ENCODE data around the gene DNAJC1. TPM values are rescaled to one million over a fixed set of nuclear protein-coding genes. Genes with fewer than 3 reads are reported as not detected.

Gene DNAJC1
- polyA plus RNA-seq, 1 donor (not counting 4 experiments of a cell fraction or from before 2014, with no cell fraction given), result 24.8 TPM

DNA sequence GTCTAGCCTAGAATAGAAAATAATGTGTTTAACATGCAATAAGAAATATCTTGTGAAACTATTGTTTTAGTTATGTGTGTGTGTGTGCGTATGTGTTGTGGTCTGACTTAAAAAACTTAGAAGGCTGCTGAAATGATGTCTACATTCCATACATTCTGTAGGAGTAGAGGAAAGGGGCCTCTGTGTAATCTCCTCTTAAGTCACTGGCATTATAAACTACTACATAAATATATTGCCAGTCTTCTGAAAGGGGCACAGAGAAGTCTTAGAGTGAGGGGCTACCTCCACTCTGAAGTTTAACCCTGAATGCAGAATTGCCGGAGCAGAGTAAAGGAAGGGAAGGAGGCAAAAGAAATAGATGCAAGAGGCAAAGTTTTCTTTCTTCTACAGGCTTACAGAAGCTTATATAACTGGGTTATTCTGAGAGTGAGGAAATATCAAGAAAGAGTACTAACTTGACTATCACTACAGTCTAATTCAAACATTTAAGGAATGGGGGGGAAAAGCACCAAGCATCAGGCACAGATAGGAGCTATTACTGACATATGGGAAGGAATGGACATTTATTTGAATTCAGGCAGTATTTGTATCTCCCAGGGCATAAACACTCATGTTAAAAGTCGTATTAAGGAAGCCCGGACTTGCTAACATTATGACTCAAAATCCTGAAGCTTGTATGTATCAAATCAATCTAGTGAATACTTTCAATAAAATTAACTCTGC, 75.7 kb downstream of the DNAJC1 start:
- Histone ChIP-seq H3K4me3 (ENCODE audit: control insufficient read depth in 2 of 3, extremely low read depth in 1 of 3, insufficient read depth in 2 of 3, low read depth in 1 of 3, low read length in 3 of 3) (peak overlapping the region in 2 of 3 experiments; percentile 26 to 52), H3K9me3 (ENCODE audit: control insufficient read depth, low read depth, low read length) (no peaks in the 10 kb centered on the region), H3K36me3 (ENCODE audit: control insufficient read depth in 2 of 2, extremely low read depth in 1 of 2, insufficient read depth in 2 of 2, low read length in 2 of 2) (no peaks in the 10 kb centered on the region), H3K79me2 (ENCODE audit: control insufficient read depth, insufficient read depth, low read length) (no peaks in the 10 kb centered on the region), H4K20me1 (ENCODE audit: control insufficient read depth, extremely low read depth, insufficient read depth, low read length) (no peaks in the 10 kb centered on the region), H3K9me1 (ENCODE audit: control insufficient read depth, extremely low read depth, insufficient read depth, low read length) (no peaks in the 10 kb centered on the region), H2AFZ (ENCODE audit: control insufficient read depth, low read length) (peak overlapping the region; percentile 16), H3K27me3 (ENCODE audit: control insufficient read depth, extremely low read depth, insufficient read depth, low read length) (no peaks in the 10 kb centered on the region), H3K4me2 (ENCODE audit: control insufficient read depth, extremely low read depth, insufficient read depth, low read depth, low read length) (peak overlapping the region; percentile 71), H3K27ac (ENCODE audit: control insufficient read depth, insufficient read depth, low read length) (peak overlapping the region; percentile 51), H3K9ac (ENCODE audit: control insufficient read depth, extremely low read depth, insufficient read depth, low read length) (peak overlapping the region; percentile 37), H3K4me1 (ENCODE audit: control insufficient read depth, extremely low read depth, insufficient read depth, low read length) (peaks cover 35% of the 10 kb centered on the region)
- DNase-seq (ENCODE audit: low read depth, low spot score), result peak; percentile 33
- dilution Hi-C loops (cut with MboI; ENCODE audit: extremely low pct_ligation_motif_present, low sequenced_read_pairs), result no loop called here
- FAIRE-seq, result no peak
- TF ChIP-seq EZH2 (IDR thresholded peaks at IDR 0.05; ENCODE audit: low read length), result no peak
- TF ChIP-seq, protein P1, sequence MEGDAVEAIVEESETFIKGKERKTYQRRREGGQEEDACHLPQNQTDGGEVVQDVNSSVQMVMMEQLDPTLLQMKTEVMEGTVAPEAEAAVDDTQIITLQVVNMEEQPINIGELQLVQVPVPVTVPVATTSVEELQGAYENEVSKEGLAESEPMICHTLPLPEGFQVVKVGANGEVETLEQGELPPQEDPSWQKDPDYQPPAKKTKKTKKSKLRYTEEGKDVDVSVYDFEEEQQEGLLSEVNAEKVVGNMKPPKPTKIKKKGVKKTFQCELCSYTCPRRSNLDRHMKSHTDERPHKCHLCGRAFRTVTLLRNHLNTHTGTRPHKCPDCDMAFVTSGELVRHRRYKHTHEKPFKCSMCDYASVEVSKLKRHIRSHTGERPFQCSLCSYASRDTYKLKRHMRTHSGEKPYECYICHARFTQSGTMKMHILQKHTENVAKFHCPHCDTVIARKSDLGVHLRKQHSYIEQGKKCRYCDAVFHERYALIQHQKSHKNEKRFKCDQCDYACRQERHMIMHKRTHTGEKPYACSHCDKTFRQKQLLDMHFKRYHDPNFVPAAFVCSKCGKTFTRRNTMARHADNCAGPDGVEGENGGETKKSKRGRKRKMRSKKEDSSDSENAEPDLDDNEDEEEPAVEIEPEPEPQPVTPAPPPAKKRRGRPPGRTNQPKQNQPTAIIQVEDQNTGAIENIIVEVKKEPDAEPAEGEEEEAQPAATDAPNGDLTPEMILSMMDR (optimal IDR thresholded peaks at IDR 0.05 in 1 of 3, IDR thresholded peaks at IDR 0.05 in 1 of 3, conservative IDR thresholded peaks at IDR 0.05 in 1 of 3; ENCODE audit: extremely low read depth in 1 of 3, insufficient read depth in 2 of 3, low read length in 3 of 3), result no peak

DNA sequence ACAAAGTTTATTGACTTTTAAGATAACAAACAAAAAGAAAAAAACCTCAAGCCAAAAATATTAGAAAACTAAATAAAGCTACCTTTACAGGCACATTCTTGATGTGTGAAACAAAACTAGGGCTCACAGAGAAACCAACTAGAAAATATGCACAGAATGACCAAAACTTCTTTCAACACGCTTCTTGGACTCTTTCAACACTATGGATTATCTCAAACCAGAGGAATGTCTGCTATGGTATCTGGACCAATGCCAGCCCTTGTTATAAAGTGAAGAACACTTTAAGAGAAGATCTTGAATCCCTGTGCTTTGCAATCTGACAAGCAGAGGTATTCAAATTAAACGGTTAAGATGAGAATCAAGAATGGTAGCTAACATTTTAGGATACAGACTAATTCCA, 76.6 kb downstream of the DNAJC1 start:
- Histone ChIP-seq H3K27me3 (ENCODE audit: control insufficient read depth, extremely low read depth, insufficient read depth, low read length) (no peaks in the 10 kb centered on the region), H2AFZ (ENCODE audit: control insufficient read depth, low read length) (no peak overlapping the region), H3K4me2 (ENCODE audit: control insufficient read depth, extremely low read depth, insufficient read depth, low read depth, low read length) (peak overlapping the region; percentile 71), H3K9me3 (ENCODE audit: control insufficient read depth, low read depth, low read length) (no peaks in the 10 kb centered on the region), H4K20me1 (ENCODE audit: control insufficient read depth, extremely low read depth, insufficient read depth, low read length) (no peaks in the 10 kb centered on the region), H3K9me1 (ENCODE audit: control insufficient read depth, extremely low read depth, insufficient read depth, low read length) (no peaks in the 10 kb centered on the region), H3K27ac (ENCODE audit: control insufficient read depth, insufficient read depth, low read length) (peak overlapping the region; percentile 51), H3K36me3 (ENCODE audit: control insufficient read depth in 2 of 2, extremely low read depth in 1 of 2, insufficient read depth in 2 of 2, low read length in 2 of 2) (no peaks in the 10 kb centered on the region), H3K79me2 (ENCODE audit: control insufficient read depth, insufficient read depth, low read length) (no peaks in the 10 kb centered on the region), H3K4me3 (ENCODE audit: control insufficient read depth in 2 of 3, extremely low read depth in 1 of 3, insufficient read depth in 2 of 3, low read depth in 1 of 3, low read length in 3 of 3) (peak overlapping the region in 2 of 3 experiments; percentile 5 to 52), H3K4me1 (ENCODE audit: control insufficient read depth, extremely low read depth, insufficient read depth, low read length) (peaks cover 35% of the 10 kb centered on the region), H3K9ac (ENCODE audit: control insufficient read depth, extremely low read depth, insufficient read depth, low read length) (peak overlapping the region; percentile 37)
- DNase-seq (ENCODE audit: low read depth, low spot score) (peak; percentile 85), FAIRE-seq (peak; percentile 93)
- TF ChIP-seq, protein P1 (optimal IDR thresholded peaks at IDR 0.05 in 1 of 3, IDR thresholded peaks at IDR 0.05 in 1 of 3, conservative IDR thresholded peaks at IDR 0.05 in 1 of 3; ENCODE audit: extremely low read depth in 1 of 3, insufficient read depth in 2 of 3, low read length in 3 of 3), result no peak
- TF ChIP-seq EZH2 (IDR thresholded peaks at IDR 0.05; ENCODE audit: low read length), result no peak
- dilution Hi-C loops (cut with MboI; ENCODE audit: extremely low pct_ligation_motif_present, low sequenced_read_pairs), result no loop called here
